PFSK-1 (cell line): Measurements from ENCODE around the gene CDH2.

Experiments used
- POLR2AphosphoS5 ChIP-seq: IDR thresholded peaks from 2 replicates; pipeline ENCODE4 v1.6.1; 2012; ENCODE audit warnings: low read depth, mild to moderate bottlenecking, control low read depth, low read length, moderate library complexity
- TAF1 ChIP-seq: IDR thresholded peaks from 2 replicates; pipeline ENCODE4 v1.6.1; 2012; ENCODE audit warnings: low read length, control low read depth, borderline replicate concordance; ENCODE audit not compliant: insufficient read depth

GRCh38 chr18:28147674-28148171 lies 29.2 kb downstream of the CDH2 start:
- TF ChIP-seq POLR2AphosphoS5 (no peak), TAF1 (no peak)
